Stimulated activated effector memory CD8-positive, alpha-beta T cell treated with anti-CD3 and anti-CD28 coated beads, Interleukin-12 subunit alpha, Interleukin-12 subunit beta, amount 100 ng/mL, for 72 hours (primary cell): ENCODE results near the gene LIFR.

Experiments
- ATAC-seq: fragments of 150-1000 bp; cut with Tn5 transposase; 2 replicates; pipeline ENCODE4 v1.10.0; 2021
- DNase-seq, 2 donors: peaks; one replicate each; pipeline ENCODE4 v3.0.0; 2021 to 2022; ENCODE audit warnings: low spot score in 2 of 2
- H3K27ac Mint-ChIP-seq: one replicate; pipeline ENCODE4 v1.8.0; 2022; ENCODE audit warnings: mild to moderate bottlenecking, mixed read lengths
- H3K36me3 Mint-ChIP-seq: one replicate; pipeline ENCODE4 v1.8.0; 2022; ENCODE audit warnings: mild to moderate bottlenecking, mixed read lengths
- H3K4me1 Mint-ChIP-seq: one replicate; pipeline ENCODE4 v1.8.0; 2022; ENCODE audit warnings: mixed read lengths
- H3K4me3 Mint-ChIP-seq: one replicate; pipeline ENCODE4 v1.8.0; 2022; ENCODE audit warnings: mild to moderate bottlenecking, mixed read lengths
- H3K9me3 Mint-ChIP-seq: one replicate; pipeline ENCODE4 v1.8.0; 2022; ENCODE audit warnings: mixed read lengths

Gene LIFR

GRCh38 chr5:38563624-38564023, 7.2 kb upstream of the LIFR start:
- DNase-seq: no peak
- Mint-ChIP-seq H3K9me3 (no peaks in the 10 kb centered on the region), H3K27ac (no peak overlapping the region), H3K36me3 (no peaks in the 10 kb centered on the region), H3K4me3 (no peak overlapping the region), H3K4me1 (no peaks in the 10 kb centered on the region)
- no peak for ATAC-seq

- Mint-ChIP-seq H3K4me1 (no peaks in the 10 kb centered on the region), H3K27ac (no peak overlapping the region), H3K9me3 (no peaks in the 10 kb centered on the region), H3K4me3 (no peak overlapping the region), H3K36me3 (no peaks in the 10 kb centered on the region)
- no peak for DNase-seq
- ATAC-seq: no peak
These were observed 6.2 kb upstream of the LIFR start for GRCh38 chr5:38562444-38563210.

GRCh38 chr5:38559428-38559827, 3.0 kb upstream of the LIFR start:
- Mint-ChIP-seq H3K4me3 (no peak overlapping the region), H3K27ac (no peak overlapping the region)

GRCh38 chr5:38557792-38558191, 1.3 kb upstream of the LIFR start:
- Mint-ChIP-seq H3K4me3 (peak overlapping the region; percentile 75), H3K36me3 (no peaks in the 10 kb centered on the region), H3K27ac (no peak overlapping the region), H3K4me1 (peaks cover 12% of the 10 kb centered on the region), H3K9me3 (no peaks in the 10 kb centered on the region)
- DNase-seq: no peak
- no peak for ATAC-seq

More at GRCh38 chr5:38559428-38559827, 3.0 kb upstream of the LIFR start:
- Mint-ChIP-seq H3K4me1 (peaks cover 6% of the 10 kb centered on the region), H3K9me3 (no peaks in the 10 kb centered on the region), H3K36me3 (no peaks in the 10 kb centered on the region)
- ATAC-seq: no peak
- no peak for DNase-seq

- Mint-ChIP-seq H3K9me3 (no peaks in the 10 kb centered on the region), H3K4me1 (peaks cover 12% of the 10 kb centered on the region), H3K36me3 (no peaks in the 10 kb centered on the region), H3K4me3 (peak overlapping the region; percentile 75), H3K27ac (no peak overlapping the region)
- ATAC-seq: no peak
- no peak for DNase-seq
These were observed 863 bp upstream of the LIFR start for GRCh38 chr5:38557308-38557710.

GRCh38 chr5:38556088-38556598, 303 bp downstream of the LIFR start:
- ATAC-seq (peak; percentile 81), DNase-seq (peak in 1 of 2 donors; percentile 10)
- Mint-ChIP-seq H3K4me3 (peak overlapping the region; percentile 75), H3K36me3 (no peaks in the 10 kb centered on the region), H3K27ac (no peak overlapping the region), H3K9me3 (no peaks in the 10 kb centered on the region), H3K4me1 (peaks cover 12% of the 10 kb centered on the region)

GRCh38 chr5:38555354-38556087, 925 bp downstream of the LIFR start:
- no peak overlapping the region for H3K27ac Mint-ChIP-seq
- H3K9me3 Mint-ChIP-seq: no peaks in the 10 kb centered on the region
- no peak for DNase-seq
- H3K4me1 Mint-ChIP-seq: peaks cover 12% of the 10 kb centered on the region
- ATAC-seq: no peak
- H3K4me3 Mint-ChIP-seq: peak overlapping the region; percentile 61
- H3K36me3 Mint-ChIP-seq: no peaks in the 10 kb centered on the region

GRCh38 chr5:38554861-38555260, 1.6 kb downstream of the LIFR start:
- Mint-ChIP-seq H3K4me1 (peaks cover 12% of the 10 kb centered on the region), H3K36me3 (no peaks in the 10 kb centered on the region), H3K9me3 (no peaks in the 10 kb centered on the region), H3K4me3 (peak overlapping the region; percentile 61), H3K27ac (no peak overlapping the region)
- DNase-seq: no peak
- ATAC-seq: no peak

- peaks cover 12% of the 10 kb centered on the region for H3K4me1 Mint-ChIP-seq
- no peak overlapping the region for H3K4me3 Mint-ChIP-seq
- H3K27ac Mint-ChIP-seq: no peak overlapping the region
- ATAC-seq (no peak), DNase-seq (no peak)
- H3K36me3 Mint-ChIP-seq: no peaks in the 10 kb centered on the region
- H3K9me3 Mint-ChIP-seq: no peaks in the 10 kb centered on the region
These were observed 2.0 kb downstream of the LIFR start for GRCh38 chr5:38554403-38554802.

- no peak for ATAC-seq
- Mint-ChIP-seq H3K4me1 (peaks cover 12% of the 10 kb centered on the region), H3K4me3 (no peak overlapping the region), H3K9me3 (no peaks in the 10 kb centered on the region), H3K36me3 (no peaks in the 10 kb centered on the region), H3K27ac (no peak overlapping the region)
- no peak for DNase-seq
These were observed 3.4 kb downstream of the LIFR start for GRCh38 chr5:38553001-38553521.

GRCh38 chr5:38551030-38552017, 5.1 kb downstream of the LIFR start:
- no peaks in the 10 kb centered on the region for H3K36me3 Mint-ChIP-seq
- H3K9me3 Mint-ChIP-seq: no peaks in the 10 kb centered on the region
- no peak overlapping the region for H3K4me3 Mint-ChIP-seq
- no peak overlapping the region for H3K27ac Mint-ChIP-seq
- DNase-seq: no peak
- peak; percentile 51 for ATAC-seq
- peaks cover 12% of the 10 kb centered on the region for H3K4me1 Mint-ChIP-seq

GRCh38 chr5:38548064-38548759, 8.2 kb downstream of the LIFR start:
- no peak for DNase-seq
- no peak overlapping the region for H3K27ac Mint-ChIP-seq
- no peaks in the 10 kb centered on the region for H3K36me3 Mint-ChIP-seq
- H3K4me1 Mint-ChIP-seq: peaks cover 4% of the 10 kb centered on the region
- no peak overlapping the region for H3K4me3 Mint-ChIP-seq
- H3K9me3 Mint-ChIP-seq: no peaks in the 10 kb centered on the region
- no peak for ATAC-seq

GRCh38 chr5:38547257-38547656, 9.2 kb downstream of the LIFR start:
- Mint-ChIP-seq H3K9me3 (no peaks in the 10 kb centered on the region), H3K36me3 (no peaks in the 10 kb centered on the region), H3K4me3 (no peak overlapping the region), H3K4me1 (no peaks in the 10 kb centered on the region), H3K27ac (no peak overlapping the region)
- no peak for ATAC-seq
- no peak for DNase-seq

- Mint-ChIP-seq H3K4me3 (no peak overlapping the region), H3K27ac (no peak overlapping the region), H3K4me1 (no peaks in the 10 kb centered on the region), H3K9me3 (no peaks in the 10 kb centered on the region), H3K36me3 (no peaks in the 10 kb centered on the region)
- no peak for ATAC-seq
- DNase-seq: no peak
These were observed 9.7 kb downstream of the LIFR start for GRCh38 chr5:38546691-38547146.
